NCI-H1436 treated with DMSO at 0.1 percent for 48 hours (cell line): Measurements from ENCODE around the gene PADI1.

Experiments
- DNase-seq: peaks from one replicate; lab custom pipeline; 2025; lab: John Stamatoyannopoulos, UW

The PADI1 gene

DNA sequence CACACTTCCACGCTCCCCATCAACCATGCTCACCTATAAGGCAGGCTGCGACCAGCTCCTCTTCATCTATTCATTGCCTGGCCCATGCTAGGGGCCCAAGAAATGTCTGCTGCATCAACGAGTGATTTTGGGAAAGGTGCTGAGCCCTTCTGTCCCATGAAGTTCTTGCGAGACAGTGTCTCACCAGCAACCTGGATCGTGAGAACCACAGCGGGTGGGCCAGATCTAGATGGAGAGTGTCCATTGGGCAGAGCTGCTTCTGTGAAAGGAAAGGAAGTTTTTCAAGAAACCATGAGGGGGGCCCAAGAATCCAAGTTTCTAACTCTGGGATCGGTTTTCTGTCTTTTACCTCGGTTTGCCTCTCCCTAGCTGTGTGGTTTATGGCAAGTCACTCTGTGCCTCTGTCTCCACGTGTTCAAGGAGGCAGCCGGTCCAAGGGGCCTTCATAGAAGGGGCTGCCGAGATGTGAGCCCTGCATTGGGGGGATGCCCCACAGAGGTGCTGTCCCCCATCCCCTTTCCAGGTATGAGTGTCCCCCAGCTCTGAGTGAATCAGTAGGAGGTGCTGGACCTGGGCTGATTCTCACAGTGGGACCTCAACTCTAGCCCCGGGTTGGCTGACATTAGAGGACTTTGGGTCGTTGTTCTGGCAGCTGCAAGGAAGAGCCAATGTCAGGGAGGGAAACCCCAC lies 8.3 kb upstream of the PADI1 start:
- DNase-seq: no peak

DNA sequence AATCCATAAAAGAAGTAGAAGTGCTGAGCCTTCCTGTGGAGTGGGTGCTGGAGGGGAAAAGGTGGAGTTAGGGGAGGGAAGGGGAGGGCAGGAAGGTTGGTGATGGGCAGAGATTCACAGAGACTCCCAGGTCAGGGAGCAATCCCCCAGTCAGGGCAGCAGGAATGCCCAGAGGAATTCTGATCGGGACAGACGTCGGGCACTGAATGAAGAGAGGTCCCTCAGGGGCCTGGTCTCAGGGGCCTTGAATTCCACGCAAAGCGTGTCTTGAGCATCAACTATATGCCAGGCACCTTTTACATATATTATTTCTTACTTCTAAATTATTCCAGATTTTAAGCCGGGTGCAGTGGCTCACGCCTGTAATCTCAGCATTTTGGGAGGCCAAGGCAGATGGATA lies 7.2 kb upstream of the PADI1 start:
- DNase-seq: no peak

GRCh38 chr1:17198476-17199258 lies 6.3 kb upstream of the PADI1 start:
- DNase-seq: no peak

GRCh38 chr1:17199267-17200044 lies 5.5 kb upstream of the PADI1 start:
- DNase-seq: no peak

DNA sequence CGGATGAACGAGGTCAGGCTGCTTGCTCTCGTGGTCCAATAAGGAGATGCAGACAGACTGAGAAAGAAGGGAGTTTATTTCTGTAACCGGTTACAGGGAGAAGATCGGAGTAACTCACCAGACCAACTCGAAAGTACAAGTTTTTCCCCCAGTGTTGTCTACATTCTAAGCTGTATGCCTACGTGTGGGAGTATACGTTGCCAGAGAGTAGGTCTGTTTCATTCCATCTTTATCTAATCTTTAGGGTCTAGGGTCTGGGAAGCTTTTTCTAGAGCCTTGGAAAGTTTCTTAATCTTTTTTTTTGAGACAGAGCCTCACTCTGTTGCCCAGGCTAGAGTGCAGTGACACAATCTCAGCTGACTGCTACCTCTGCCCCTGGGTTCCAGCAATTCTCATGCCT lies 4.7 kb upstream of the PADI1 start:
- no peak for DNase-seq

DNA sequence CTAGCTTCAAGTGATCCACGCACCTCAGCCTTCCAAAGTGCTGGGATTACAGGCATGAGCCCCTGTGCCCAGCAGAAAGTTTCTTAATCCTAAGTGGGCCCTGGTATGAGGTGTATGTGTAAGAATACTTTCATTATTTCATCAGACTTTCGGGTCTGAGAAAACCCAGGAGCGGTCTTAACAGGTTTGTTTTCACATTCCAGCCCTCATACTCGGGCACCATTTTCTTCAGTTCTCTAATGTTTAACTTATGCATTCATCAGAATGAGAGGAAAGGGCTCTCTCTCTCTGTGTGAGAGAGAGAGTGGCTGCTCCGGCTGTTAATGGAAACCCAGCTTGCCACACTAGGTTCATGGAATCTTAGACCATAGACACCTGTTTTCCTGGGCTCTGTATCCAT lies 4.2 kb upstream of the PADI1 start:
- no peak for DNase-seq

DNA sequence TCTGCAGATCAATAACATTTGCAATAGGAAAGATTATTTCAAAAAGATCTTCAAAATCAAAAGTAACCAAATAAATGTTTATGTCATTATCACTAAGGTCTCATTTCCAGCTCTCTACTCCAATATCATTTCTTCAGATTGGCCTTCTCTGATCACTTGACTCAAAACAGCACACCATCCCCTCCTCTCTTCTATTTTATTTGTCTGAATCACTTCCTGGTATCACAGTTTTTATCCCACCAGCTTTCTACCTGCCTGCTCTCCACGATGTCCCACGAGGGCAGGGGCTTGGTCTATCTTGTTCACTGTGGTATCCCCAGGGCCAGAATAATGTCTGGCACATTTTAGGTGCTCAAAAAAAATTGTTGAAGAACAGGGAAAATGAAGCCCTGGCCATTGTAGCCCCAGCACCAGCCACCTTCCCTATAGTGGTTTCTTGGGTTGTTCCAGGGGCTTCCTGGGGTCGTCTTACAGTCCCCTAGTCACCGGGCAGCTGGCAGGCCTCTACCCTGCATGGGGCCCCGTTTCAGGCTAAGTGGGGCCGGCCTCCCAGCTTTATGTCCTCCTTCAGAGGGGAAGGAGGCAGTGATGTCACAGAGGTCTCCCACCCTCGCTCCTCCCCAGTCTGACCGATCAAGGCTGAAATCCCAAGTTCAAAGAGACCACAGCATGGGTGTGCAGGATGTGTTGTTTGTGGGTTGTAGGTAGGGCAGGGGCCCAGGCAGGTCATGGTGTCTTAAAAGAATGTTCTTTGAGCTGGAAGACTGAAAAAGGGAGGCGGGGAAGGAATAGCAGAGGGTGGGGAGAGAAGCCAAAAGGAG lies 3.5 kb upstream of the PADI1 start:
- DNase-seq: no peak

GRCh38 chr1:17205652-17206051 lies 724 bp downstream of the PADI1 start:
- DNase-seq: no peak

DNA sequence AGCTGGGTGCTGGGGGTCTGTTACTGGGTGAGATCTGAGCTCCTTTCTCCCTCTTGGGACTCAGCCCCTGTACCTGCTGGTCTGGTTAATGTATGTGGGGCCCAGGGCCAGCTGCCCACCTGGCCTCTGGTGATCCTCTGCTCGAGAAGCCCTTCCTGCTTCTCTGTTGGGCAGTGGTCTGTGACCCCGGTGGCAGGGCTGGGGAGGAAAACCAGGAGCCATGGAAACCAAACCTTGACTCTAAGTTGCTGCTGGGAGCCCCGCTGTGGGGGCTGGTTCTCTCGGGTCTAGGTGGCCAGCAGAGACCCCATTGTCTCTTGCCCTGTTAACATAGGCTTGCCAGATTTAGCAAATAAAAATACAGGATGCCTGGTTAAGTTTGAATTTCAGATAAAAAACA lies 1.3 kb downstream of the PADI1 start:
- no peak for DNase-seq

DNA sequence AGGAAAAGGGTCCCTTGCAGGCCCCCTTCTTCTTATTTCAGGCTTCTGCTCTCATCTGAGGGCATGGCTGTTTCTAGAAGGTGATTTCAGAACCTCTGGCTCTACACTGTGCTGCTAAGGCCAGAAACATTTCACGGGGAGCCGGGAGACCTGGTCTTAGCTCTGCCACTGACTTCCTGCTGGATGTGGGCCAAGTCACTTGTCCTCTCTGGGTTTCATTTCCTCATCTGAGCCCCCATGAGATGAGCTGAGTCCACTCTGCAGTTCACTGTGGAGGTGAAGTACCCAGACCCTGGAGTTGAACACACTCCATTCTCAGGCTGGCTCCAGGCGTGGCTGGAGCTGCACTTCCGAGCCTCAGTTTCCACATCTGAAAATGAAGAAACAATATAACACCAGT lies 2.1 kb downstream of the PADI1 start:
- no peak for DNase-seq

DNA sequence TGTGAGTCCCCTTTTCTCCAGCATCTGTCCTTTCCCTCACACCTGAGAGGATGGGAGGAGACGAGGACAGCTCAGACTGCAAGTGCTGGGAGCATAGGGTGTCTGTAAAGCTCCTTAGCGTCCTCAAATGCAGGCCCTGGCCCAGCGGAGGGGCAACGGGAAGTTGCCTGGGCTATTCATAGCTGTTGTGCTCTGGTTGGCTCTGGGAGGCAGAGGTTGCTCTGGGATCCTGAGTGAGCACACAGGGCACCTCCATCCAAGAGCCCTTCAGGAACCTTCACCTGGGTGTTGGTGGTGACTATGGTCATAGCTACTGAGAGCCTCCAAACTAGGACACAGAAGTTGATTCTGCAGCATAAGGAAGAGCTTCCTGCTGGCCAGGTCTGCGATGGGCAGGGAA lies 2.6 kb downstream of the PADI1 start:
- DNase-seq: no peak

DNA sequence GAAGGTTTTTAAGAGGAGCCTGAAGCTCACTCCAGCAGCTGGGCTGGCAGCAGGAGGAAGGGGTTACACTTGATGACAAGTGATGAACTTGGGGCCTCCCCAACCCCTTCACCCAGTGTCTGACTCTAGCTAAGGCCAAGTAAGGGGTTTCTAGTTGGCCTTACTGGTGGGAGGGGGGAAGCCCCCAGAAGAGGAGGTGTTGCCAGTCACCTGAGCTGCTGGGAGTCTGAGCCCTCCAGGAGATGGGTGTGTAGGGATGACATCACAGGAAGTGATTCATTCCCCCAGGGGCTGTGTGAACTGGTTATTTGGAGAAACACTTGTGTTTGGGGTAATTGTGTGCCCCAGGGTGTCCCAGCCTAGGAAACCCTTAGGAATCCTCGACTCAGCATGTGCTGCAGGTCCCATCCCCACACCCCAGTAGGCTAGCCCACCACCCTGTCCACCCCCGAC lies 3.1 kb downstream of the PADI1 start:
- no peak for DNase-seq

GRCh38 chr1:17208546-17208945 lies 3.6 kb downstream of the PADI1 start:
- DNase-seq: no peak

DNA sequence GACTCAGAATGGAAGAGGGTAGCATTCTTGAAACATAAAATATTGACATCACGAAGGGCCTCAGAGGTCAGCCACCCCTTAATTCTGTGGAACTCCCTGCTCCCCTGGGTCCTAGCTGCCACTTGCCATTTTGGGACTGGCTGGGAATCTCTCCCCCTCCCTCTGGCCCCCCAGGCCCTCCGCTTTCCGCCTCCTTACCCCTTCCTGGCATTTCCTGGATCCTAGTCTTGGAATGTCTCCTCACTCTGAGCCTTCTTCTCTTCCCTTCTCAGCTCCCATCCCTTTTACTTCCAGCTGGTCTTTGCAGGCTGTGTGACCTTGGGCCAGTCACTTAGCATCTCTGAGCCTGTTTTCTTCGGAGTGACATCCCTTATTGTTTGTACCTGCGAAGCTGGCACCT lies 4.5 kb downstream of the PADI1 start:
- DNase-seq: no peak

DNA sequence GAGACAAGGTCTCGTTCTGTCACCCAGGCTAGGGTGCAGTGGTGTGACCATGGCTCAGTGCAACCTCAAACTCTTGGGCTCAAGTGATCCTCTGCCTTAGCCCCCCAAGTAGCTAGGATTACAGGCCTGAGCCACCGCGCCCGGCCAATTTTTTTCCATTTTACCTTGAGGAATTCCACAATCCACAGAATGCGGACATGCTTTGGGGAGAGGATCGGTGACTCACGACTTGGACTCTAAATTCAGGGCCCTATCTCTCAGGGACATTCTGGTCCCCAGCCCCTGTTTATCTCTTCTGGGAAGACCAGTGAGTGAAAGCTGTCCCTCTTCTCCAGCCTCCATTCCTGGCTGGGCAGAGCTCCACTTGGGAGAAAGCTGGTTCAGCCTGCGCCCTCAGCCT lies 5.2 kb downstream of the PADI1 start:
- DNase-seq: no peak

DNA sequence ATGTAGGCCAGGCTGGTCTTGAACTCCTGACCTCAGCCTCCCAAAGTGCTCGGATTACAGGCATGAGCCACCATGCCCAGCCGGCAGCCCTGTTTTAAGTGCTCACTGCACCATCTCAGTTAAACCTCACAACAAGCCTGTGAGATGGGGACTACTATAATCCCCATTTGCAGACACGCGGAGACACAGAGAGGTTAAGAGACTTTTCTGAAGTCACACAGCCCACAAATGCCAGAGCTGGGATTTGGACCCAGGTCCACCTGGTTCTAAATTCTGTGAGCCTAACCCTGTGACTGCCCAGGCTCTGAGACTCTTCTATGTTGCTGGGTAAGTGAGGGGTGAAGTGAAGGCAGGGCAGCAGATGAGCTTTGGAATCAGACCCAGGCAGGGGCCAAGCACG lies 6.4 kb downstream of the PADI1 start:
- no peak for DNase-seq

DNA sequence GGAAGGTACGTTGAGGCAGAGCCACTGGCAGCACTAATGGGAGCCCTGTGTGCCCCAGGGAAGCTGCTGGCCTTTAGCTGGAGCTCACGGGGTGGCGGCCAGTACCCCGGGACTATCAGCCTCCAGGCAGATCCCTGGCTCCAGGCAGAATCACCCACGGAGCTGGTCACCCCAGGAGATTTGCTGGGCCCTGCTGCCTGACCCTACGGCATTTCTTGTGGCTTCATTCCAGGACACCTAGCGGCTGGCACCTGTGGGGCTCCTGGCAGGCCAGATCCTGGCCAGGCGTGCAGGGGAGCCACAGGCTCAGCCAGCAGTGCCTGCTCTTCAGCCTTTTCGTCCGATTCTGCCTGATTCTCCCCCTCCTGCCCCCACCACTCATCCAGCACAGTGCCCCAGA lies 7.1 kb downstream of the PADI1 start:
- DNase-seq: no peak

DNA sequence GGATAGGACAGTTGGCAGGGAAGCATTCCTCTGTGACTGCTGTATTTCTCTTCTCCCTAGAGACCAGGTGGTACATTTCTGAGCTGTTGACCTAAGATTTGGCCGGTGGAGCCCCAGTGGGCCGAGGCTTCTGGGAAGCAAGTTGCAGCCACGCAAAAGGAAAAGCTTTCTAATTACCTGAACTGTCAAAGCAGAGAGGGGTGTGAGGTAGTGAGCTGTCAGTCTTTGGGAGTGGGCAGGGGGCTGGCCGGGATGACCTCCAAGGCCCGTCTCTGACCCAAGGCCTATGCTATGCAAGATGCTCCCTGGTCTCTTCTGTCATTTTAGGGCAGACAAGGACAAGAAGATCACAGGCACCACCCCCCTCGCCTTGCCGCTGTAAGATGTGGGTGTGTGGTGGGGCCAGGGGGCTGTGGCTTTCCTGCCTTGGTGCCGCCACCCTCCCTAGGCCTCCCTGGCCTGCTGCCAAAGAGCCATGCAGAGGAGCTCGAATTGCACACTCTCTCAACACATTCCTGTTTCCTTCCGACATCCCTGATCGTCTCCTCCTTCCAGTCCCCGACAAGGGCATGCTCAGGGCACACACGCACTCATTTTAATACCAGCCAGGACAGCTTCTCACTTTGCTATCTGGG lies 7.7 kb downstream of the PADI1 start:
- DNase-seq: no peak

GRCh38 chr1:17213148-17213781 lies 8.3 kb downstream of the PADI1 start:
- no peak for DNase-seq

- DNase-seq: no peak
Observed at GRCh38 chr1:17213782-17214148, 8.8 kb downstream of the PADI1 start.

GRCh38 chr1:17214876-17215544 lies 10.1 kb downstream of the PADI1 start:
- DNase-seq: no peak
